Measurements from ENCODE around the gene LRMDA.

LRMDA gene

DNA sequence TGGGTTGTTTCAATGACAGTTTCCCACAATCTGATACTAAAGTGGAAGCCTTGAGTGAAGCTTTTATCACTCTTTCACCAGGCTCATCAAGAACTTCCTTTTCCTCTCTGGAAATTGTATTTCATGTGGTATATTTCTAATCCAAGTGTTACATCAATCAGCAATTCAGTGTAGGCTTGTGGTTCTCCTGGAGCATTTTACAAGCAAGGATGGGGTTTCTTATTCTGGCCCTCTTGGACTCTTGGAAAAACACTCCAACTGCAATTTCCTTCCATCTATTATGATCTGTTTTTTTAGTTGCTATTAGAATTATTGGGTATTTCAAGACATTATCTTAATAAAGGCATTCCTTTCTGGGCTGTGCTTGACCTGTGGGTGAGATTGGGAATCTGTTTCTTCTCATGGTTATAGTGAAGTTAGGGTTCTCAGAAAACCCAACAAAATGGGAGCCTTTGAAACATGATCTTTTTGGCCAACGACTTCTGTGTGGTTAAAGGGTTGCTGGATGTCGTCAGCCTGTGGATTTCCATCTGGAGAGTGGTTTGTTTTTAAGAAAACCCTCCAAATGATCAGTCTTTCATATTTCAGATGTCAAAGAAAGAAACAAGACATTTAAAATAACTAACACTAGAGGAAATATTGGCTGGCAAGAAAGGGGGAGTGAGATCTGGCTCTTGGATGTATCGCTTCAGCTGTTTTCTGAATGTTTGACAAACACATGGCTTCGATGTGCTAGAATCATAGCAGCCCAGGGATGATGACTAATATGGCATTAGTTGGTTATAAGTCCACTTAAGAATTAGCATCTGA, 540.2 kb downstream of the LRMDA start:
- H3K4me3 ChIP-seq (ENCODE audit: low read length): no peak overlapping the region
- peak; percentile 32 for DNase-seq (ENCODE audit: low read depth)
- TF ChIP-seq, protein P1, sequence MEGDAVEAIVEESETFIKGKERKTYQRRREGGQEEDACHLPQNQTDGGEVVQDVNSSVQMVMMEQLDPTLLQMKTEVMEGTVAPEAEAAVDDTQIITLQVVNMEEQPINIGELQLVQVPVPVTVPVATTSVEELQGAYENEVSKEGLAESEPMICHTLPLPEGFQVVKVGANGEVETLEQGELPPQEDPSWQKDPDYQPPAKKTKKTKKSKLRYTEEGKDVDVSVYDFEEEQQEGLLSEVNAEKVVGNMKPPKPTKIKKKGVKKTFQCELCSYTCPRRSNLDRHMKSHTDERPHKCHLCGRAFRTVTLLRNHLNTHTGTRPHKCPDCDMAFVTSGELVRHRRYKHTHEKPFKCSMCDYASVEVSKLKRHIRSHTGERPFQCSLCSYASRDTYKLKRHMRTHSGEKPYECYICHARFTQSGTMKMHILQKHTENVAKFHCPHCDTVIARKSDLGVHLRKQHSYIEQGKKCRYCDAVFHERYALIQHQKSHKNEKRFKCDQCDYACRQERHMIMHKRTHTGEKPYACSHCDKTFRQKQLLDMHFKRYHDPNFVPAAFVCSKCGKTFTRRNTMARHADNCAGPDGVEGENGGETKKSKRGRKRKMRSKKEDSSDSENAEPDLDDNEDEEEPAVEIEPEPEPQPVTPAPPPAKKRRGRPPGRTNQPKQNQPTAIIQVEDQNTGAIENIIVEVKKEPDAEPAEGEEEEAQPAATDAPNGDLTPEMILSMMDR (conservative IDR thresholded peaks at IDR 0.05; ENCODE audit: low read depth, low read length): no peak

DNA sequence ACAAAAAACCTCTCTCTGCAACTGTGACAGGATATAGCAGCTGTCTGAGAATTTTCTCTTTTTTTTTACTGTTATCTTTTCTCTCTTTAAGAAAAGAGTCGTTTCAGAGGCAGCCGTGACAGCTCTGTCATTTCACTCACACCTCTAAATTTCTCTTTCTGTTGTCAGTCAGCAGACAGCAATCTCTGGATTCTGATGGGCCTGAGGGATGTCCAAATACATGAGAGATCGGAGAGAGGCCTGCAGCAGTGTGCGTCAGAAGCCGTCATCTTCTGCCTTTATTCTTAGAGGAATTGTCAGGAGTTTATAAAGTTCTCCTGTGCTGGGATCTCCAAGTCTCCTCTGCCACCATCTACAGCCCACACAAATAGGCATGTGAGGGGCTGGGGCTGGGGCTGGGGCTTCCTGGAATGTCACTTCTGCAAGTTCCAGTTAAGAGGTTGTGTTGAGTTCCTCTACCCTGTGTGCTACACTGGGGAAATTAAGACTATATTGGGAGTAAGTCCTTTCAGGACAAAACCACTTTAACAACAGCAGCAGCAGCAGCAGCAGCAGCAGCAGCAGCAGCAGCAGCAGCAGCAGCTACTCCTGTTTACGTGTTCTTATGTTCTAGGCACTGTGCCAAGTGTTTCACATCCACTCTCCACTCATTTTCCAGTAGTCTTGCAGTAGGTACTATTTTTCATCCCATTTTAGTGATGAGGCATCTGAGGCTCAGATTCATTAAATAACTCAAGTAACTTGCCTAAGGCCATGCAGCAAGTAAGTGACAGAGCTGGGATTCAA, 541.3 kb downstream of the LRMDA start:
- TF ChIP-seq, protein P1 (conservative IDR thresholded peaks at IDR 0.05; ENCODE audit: low read depth, low read length): no peak
- DNase-seq (ENCODE audit: low read depth): peak; percentile 25
- H3K4me3 ChIP-seq (ENCODE audit: low read length): no peak overlapping the region

DNA sequence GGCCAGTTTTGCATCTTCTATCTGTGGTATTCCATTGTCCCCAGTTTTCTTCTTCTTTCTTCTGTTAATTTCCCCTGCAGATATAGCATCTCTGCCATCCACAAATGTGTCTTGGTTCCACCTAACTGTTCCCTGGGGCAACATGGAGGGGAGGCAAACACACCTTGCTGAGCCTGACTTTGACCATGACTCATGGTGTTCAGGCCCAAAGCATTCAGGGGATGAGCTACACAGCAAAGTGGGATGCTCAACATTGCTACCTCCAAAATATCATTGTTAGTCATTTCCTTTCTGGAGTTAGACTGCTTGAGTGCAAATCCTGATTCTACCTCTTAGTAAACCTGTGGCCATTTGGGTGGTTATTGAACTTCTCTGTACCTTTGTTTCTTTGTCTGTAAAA, 542.7 kb downstream of the LRMDA start:
- DNase-seq (ENCODE audit: low read depth): no peak
- H3K4me3 ChIP-seq (ENCODE audit: low read length): no peak overlapping the region
- TF ChIP-seq, protein P1 (conservative IDR thresholded peaks at IDR 0.05; ENCODE audit: low read depth, low read length): no peak

DNA sequence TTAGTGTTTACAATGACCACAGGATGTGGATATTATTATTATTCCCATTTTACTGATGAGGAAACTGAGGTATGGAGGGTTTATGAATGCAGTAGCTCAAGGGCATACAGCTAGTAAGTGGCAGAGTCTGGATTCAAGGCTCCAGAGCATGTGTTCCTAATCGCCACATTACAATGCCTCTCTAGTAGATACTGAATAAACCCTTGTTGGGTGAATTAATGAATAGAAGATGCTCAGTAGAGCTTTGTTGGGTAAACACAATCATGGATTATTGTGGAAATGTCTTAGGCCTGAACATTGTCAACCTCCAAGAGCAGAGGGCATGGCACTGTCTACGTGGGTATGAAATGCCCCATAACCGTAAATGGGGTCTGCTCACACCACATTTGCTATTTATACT, 545.3 kb downstream of the LRMDA start:
- H3K4me3 ChIP-seq (ENCODE audit: low read length): no peak overlapping the region
- DNase-seq (ENCODE audit: low read depth): no peak
- TF ChIP-seq, protein P1 (conservative IDR thresholded peaks at IDR 0.05; ENCODE audit: low read depth, low read length): no peak

DNA sequence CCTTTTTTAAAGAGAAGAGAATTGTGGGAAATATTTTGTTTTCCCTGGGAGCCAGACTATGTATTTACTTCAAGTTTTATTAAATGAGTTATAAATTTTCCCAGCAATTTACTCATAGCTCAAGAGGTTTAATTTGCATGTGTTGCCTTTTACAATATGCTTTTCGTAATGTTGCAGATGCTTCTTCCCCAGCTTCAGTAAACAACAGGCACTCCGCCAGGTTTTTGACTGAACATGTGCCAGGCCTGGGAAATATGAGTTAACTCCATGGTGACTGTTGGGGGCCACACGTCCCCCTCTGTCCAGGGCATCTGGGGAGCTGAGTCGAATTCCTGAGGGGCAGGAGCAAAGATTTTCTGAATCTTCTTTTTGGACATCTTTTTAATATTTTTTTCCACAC, 545.7 kb downstream of the LRMDA start:
- DNase-seq (ENCODE audit: low read depth): no peak
- H3K4me3 ChIP-seq (ENCODE audit: low read length): no peak overlapping the region
- TF ChIP-seq, protein P1 (conservative IDR thresholded peaks at IDR 0.05; ENCODE audit: low read depth, low read length): no peak

DNA sequence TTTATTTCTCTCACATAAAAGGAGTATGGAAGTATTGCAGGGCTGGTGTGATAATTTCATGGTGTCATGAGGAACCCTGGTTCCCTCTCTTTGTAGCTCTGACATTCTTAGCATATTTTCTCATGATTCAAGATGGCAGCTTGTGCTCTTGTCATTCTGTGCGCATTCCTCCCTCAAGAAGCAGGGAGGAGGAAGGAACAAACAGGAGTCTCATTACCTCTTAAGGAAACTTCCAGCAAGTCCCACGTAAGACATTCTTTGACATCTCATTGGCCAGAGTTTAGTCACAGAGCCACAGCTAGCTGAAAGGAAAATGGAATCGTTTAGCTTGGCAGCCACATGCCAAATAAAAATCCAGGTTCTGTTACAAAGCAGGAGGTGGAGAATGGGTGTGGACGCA, 546.8 kb downstream of the LRMDA start:
- no peak for DNase-seq (ENCODE audit: low read depth)
- TF ChIP-seq, protein P1 (conservative IDR thresholded peaks at IDR 0.05; ENCODE audit: low read depth, low read length): no peak
- H3K4me3 ChIP-seq (ENCODE audit: low read length): no peak overlapping the region
